NCI-H69 (cell line): ENCODE measurements around the gene KRT4.

Source experiments
- DNase-seq: peaks from one replicate; lab custom pipeline; 2025; lab: John Stamatoyannopoulos, UW

KRT4 gene

GRCh38 chr12:52792185-52793029 is 21.5 kb downstream of the KRT4 start:
- no peak for DNase-seq

- DNase-seq: no peak
These were observed 22.4 kb downstream of the KRT4 start for GRCh38 chr12:52791271-52792184.

GRCh38 chr12:52790427-52791270 is 23.3 kb downstream of the KRT4 start:
- no peak for DNase-seq

- no peak for DNase-seq
These were observed 24.1 kb downstream of the KRT4 start for GRCh38 chr12:52789637-52790426.

GRCh38 chr12:52788876-52789636 is 24.9 kb downstream of the KRT4 start:
- no peak for DNase-seq

DNA sequence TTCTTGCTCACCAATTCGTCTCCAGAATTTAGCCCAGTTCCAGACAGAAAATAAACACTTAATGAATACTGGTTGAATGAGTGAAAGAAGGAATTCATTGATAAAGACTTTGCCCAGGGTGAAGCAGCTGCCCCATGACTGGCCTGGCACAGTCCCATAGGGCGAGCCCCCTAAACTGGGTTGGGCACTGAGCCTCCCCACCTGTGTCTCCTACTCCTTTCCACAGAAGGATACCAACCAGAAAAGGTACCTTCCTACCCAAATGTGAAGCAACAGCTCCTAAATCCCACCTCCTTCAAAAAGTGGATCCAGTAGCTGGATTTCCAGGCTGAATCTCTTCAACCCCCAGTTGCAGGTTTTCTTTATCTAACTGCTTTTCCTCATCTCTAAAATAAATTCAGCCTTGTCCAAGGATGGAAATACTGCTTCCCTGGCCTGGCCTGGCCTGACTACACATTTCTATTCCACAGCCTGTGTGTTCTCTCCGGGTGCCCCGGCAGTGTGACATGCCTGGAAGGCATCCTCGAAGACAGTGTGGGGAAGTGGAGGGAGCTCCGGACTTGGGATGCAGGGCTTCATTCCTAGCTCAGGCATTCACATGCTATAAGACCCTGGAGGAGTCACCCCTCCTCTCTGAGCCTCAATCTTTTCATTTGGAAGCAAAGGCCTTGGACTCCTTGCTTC is 25.6 kb downstream of the KRT4 start:
- no peak for DNase-seq

DNA sequence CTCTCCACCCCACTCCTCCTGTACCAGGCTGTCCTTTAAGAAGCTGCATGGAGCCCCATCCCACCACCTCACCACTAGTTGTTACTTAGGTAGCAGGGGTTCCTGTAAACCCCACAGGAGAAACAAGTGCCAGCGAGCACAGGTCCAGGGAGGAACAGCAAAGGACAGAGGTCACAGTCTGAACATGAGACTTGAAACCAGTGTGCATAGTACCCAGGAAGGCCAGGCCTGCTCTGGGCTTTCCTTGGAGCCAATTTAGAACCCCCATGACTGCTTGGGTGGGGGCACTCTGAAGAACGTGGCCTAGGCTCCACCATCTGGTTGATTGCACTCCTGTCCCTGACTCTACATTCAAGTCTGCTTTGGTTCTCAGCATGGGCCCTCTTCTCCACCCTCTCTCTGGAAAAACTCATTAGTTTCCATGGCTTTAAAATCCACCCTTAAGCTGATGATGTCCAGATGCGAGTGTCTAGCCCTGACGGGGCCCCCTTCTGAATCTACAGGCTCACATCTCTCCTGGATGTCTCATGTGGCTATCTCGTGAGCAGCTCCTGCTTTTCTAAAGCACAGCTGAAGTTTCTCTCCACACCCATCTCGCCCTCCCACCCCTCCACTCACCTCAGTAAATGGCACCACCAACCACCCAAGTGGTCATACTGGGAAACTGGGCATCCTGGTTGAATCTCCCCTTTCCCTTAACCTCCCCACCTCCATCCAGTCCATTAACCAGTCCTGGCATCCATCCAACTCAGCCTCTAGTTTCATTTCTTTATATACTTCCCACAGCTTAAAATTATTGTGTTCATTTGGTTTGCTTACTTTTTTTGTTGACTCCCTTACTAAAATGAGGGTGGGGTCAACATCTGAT is 26.4 kb downstream of the KRT4 start:
- peak; percentile 74 for DNase-seq

DNA sequence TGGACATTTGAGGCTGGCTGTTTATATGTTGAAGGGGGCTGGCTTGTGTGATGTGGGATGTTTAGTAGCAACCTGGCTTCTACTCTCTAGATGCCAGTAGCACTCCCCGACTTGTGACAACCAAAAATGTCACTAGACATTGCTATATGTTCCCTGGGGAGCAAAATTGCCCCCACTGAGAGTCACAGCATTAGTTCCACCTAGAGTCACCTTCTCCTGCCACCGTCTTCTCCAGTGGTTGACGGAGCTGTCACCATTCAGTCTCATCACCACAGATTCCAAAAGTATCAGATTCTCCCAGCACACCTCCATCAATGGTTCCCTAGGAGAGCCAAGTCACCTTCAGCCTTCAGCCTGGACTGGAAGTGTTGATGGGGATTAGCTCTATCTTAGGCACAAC is 29.0 kb downstream of the KRT4 start:
- DNase-seq: no peak

- no peak for DNase-seq
These were observed 30.2 kb downstream of the KRT4 start for GRCh38 chr12:52783563-52784316.

- DNase-seq: no peak
These were observed 31.4 kb downstream of the KRT4 start for GRCh38 chr12:52782502-52782901.

DNA sequence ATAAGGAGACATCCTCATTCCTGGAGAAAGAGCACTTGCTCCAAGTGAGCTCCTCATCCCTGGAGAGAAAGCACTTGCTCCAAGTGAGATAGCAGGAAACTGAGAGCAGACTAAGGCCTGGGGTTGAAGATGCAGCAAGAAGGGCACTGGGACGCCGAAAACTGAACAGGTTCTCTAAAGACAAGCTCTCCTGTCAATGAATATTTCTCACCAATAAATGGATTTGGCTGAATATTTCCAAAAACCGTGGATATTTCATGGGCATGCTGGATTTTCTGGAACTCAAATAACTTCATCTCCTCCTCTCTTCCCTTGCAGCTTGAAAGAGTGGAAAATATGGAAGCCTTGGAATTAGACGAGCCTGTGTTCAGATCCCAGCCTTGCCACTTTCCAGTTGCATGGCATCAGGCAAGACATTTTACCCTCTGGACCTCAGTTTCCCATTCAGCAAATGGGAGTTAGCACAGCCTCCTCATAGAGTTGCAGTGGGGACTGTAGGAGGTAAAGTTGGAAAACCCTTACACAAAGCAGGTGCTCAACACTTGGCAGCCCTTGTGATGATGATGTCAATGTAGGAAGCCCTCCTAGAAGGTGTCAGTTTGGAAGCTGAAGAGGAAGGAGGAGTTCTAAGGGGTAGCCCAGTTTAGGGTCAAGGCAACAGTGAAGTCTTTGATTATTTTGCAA is 32.4 kb downstream of the KRT4 start:
- no peak for DNase-seq

- no peak for DNase-seq
These were observed 34.0 kb downstream of the KRT4 start for GRCh38 chr12:52779914-52780313.

DNA sequence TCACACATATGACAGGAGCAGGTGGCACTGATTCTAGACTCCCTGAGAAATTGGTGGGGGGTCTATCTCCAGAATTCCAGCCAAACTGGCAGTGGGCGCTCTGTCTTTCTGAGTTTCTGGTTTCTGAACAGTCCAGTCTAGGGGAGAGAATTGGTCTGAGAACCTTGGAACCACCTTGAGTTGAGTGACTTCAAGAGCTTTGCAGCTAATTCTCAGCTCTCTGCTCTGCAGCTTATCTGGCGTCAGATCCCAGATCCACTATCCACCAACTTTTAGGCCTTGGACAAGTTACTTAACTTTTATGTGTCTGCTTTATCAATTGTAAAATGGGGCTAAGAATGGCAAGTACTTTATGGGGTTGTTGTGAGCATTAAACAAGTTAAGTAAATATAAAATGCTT is 35.1 kb downstream of the KRT4 start:
- no peak for DNase-seq

- DNase-seq: no peak
These were observed 36.4 kb downstream of the KRT4 start for GRCh38 chr12:52777566-52777965.

- DNase-seq: no peak
These were observed 37.0 kb downstream of the KRT4 start, which contains the start of gene KRT76 for GRCh38 chr12:52776913-52777395. Gene KRT76 (minus strand): TSS chr12:52777345. CDS start chr12:52777291, 54 bp downstream.

DNA sequence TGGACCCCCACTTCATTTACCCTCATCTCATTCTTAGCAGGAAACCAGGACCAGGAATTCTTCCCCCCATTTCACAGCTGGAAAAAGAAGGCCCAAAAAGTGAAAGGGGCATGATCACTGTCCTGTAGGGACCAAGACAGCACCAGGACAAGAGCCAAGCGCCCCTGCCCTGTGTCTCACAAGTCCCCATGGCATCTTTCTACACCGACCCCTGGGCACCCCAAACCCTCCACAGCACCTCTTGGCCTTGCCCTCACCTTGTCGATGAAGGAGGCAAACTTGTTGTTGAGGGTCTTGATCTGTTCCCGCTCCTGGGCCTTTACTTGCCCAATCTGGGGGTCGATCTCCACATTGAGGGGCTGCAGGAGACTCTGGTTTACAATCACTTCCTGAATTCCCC is 37.5 kb downstream of the KRT4 start:
- DNase-seq: no peak

DNA sequence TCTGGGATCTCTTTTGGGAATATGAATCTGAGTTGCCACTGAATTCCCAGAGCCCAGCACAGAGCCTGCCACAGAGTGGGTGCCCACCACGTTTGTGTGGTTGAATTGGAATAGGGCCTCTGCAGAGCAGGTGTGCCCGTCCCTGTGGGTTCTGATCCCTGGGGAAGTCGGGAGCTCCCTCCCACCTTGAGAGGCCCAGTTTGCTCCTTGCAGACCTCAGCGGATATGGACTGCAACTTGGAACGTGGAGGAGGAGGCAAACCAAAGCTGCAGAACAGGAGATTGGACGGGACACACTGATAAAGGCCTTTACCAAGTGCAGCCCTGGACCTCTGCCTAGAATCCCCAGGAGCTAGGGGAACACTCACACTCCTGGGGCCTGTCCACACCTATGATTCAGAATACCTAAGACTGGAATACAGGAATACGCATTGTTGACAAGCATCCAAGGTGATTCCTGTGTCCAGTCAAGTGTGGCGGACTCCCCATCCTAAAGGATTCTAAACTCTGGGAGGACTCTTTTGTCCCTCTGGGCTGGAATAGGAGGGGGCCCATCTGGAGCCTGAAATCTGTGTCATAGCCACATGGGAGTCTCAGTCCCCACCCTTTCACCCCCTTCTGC is 39.2 kb downstream of the KRT4 start:
- DNase-seq: no peak
